Measurements from ENCODE around the gene KRTAP12-1. TPM values are rescaled to one million over a fixed set of nuclear protein-coding genes. Genes with fewer than 3 reads are reported as not detected.

The KRTAP12-1 gene
- total and polyA plus RNA-seq, 3 donors from 2014 or later, result not detected

GRCh38 chr21:44671911-44672310 lies 10.1 kb downstream of the KRTAP12-1 start:
- no peaks in the 10 kb centered on the region for H3K4me1 ChIP-seq
- H3K4me3 ChIP-seq, result no peak overlapping the region
- no peaks in the 10 kb centered on the region for H3K27me3 ChIP-seq
- DNase-seq, result no peak
- H3K27ac ChIP-seq, result no peak overlapping the region
- intact Hi-C loops (cut with DNase I; ENCODE audit: low total_unique reads), result no loop called here
- 74 to 86% methylated on average over 1 of the region's 1 CpG for WGBS, 2 donors
- H3K9me3 ChIP-seq, result no peaks in the 10 kb centered on the region
- TF ChIP-seq CTCF (IDR thresholded peaks at IDR 0.05) (no peak), POLR2A (IDR thresholded peaks at IDR 0.05) (no peak)
- no peaks in the 10 kb centered on the region for H3K36me3 ChIP-seq (ENCODE audit: low read depth, missing control alignments)

- H3K9me3 ChIP-seq, result no peaks in the 10 kb centered on the region
- TF ChIP-seq CTCF (IDR thresholded peaks at IDR 0.05), result no peak
- TF ChIP-seq POLR2A (IDR thresholded peaks at IDR 0.05), result no peak
- no peaks in the 10 kb centered on the region for H3K4me1 ChIP-seq
- 74 to 86% methylated on average over 2 to 3 of the region's 3 CpGs for WGBS, 2 donors
- H3K4me3 ChIP-seq, result no peak overlapping the region
- no peak overlapping the region for H3K27ac ChIP-seq
- DNase-seq, result no peak
- intact Hi-C loops (cut with DNase I; ENCODE audit: low total_unique reads), result no loop called here
- H3K27me3 ChIP-seq, result no peaks in the 10 kb centered on the region
- no peaks in the 10 kb centered on the region for H3K36me3 ChIP-seq (ENCODE audit: low read depth, missing control alignments)
Observed at GRCh38 chr21:44670642-44671432, 11.1 kb downstream of the KRTAP12-1 start.

- H3K27ac ChIP-seq, result no peak overlapping the region
- intact Hi-C loops (cut with DNase I; ENCODE audit: low total_unique reads), result no loop called here
- TF ChIP-seq CTCF (IDR thresholded peaks at IDR 0.05) (no peak), POLR2A (IDR thresholded peaks at IDR 0.05) (no peak)
- no peaks in the 10 kb centered on the region for H3K27me3 ChIP-seq
- DNase-seq, result no peak
- no peaks in the 10 kb centered on the region for H3K36me3 ChIP-seq (ENCODE audit: low read depth, missing control alignments)
- no peaks in the 10 kb centered on the region for H3K4me1 ChIP-seq
- 67 to 73% methylated on average over 1 of the region's 1 CpG for WGBS, 2 donors
- no peak overlapping the region for H3K4me3 ChIP-seq
- H3K9me3 ChIP-seq, result no peaks in the 10 kb centered on the region
Observed at GRCh38 chr21:44667612-44668011, 14.4 kb downstream of the KRTAP12-1 start.

- no peak within 1 kb of the TSS for H3K4me3 ChIP-seq
- 63 to 80% methylated on average over 6 to 19 of the region's 19 CpGs for WGBS, 2 donors
- no peaks in the 10 kb centered on the region for H3K27me3 ChIP-seq
- TF ChIP-seq CTCF (IDR thresholded peaks at IDR 0.05) (no peak), POLR2A (IDR thresholded peaks at IDR 0.05) (no peak)
- H3K27ac ChIP-seq, result no peak within 1 kb of the TSS
- no peak for DNase-seq
- intact Hi-C loops (cut with DNase I; ENCODE audit: low total_unique reads), result no loop called here
- no peaks in the 10 kb centered on the region for H3K4me1 ChIP-seq
- no peaks in the 10 kb centered on the region for H3K36me3 ChIP-seq (ENCODE audit: low read depth, missing control alignments)
- H3K9me3 ChIP-seq, result no peaks in the 10 kb centered on the region
Observed at GRCh38 chr21:44666401-44667320, 15.3 kb downstream of the KRTAP12-1 start, which contains the start of gene KRTAP12-2. KRTAP12-2 (minus strand) TSS chr21:44666927; CDS start chr21:44666886, 41 bp downstream.

Measured in testis (tissue), 3 donors.